ENCODE results near the gene LRIG2. TPM values are rescaled to one million over a fixed set of nuclear protein-coding genes. Genes with fewer than 3 reads are reported as not detected.

The LRIG2 gene
- total RNA-seq, 1 experiment from 2014 or later: 13.5 TPM

DNA sequence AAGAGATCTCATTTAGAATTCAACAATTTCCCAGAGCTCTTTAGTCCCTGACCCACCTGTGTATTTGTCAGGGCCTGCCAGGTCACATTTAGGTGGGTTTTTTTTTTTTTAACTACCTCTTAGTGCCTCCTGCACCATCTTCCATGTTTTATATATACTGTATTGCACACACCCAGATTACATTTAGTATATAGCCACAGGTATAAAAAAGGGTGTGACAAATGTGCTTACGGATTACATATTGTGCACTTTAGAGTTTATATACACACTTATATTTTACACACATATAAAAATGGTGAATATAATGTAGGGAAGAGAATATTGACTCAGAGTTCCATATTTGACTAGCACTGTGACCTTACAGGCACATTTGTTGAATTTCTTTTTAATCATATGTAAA, 17.4 kb upstream of the LRIG2 start:
- H3K9ac ChIP-seq (ENCODE audit: low read length): no peak overlapping the region
- H3K4me3 ChIP-seq (replicated peaks in 1 of 2; ENCODE audit: low read depth in 1 of 2, low read length in 2 of 2): no peak overlapping the region
- H3K9me3 ChIP-seq (ENCODE audit: control insufficient read depth in 1 of 2, insufficient read depth in 1 of 2, low read depth in 1 of 2, low read length in 2 of 2): no peaks in the 10 kb centered on the region
- ATAC-seq (no peak), DNase-seq (ENCODE audit: low read depth, low spot score) (no peak)
- ChIA-PET RAD21 (ENCODE audit: low non-redundant PET in 1 of 2, low total read pairs in 2 of 2, uncharacterized antibody in 2 of 2, unreplicated experiment in 2 of 2) (no interaction called here), POLR2A (no interaction called here), CTCF (interaction anchor here (7.9 kb wide), 1 partner anchor 17 kb away, joined by 47 read pairs; the partner anchor contains the start of gene LRIG2)
- no peaks in the 10 kb centered on the region for H3K4me1 ChIP-seq (ENCODE audit: control insufficient read depth in 1 of 2, insufficient read depth in 2 of 2, low read length in 2 of 2)
- no peaks in the 10 kb centered on the region for H4K20me1 ChIP-seq (ENCODE audit: insufficient read depth)
- intact Hi-C loops (cut with micrococcal nuclease): no loop called here
- no peak overlapping the region for H2AFZ ChIP-seq (ENCODE audit: low read depth, low read length, poor library complexity, severe bottlenecking)
- no peak overlapping the region for H3K27ac ChIP-seq (ENCODE audit: low read depth, low read length)
- no peak overlapping the region for H3K4me2 ChIP-seq (ENCODE audit: low read length)
- no peaks in the 10 kb centered on the region for H3K36me3 ChIP-seq (ENCODE audit: control insufficient read depth in 1 of 2, insufficient read depth in 2 of 2, low read length in 2 of 2)
- no TSS peak for BruUV-seq (replicated peaks)
- TF ChIP-seq EGR1 (IDR thresholded peaks at IDR 0.05; ENCODE audit: low read depth) (no peak), CBX3 (IDR thresholded peaks at IDR 0.05; ENCODE audit: low read depth) (no peak)
- H3K9me2 ChIP-seq (ENCODE audit: insufficient read depth): no peaks in the 10 kb centered on the region
- H3K27me3 ChIP-seq (ENCODE audit: insufficient read depth, low read length): no peaks in the 10 kb centered on the region
- no peaks in the 10 kb centered on the region for H3K79me2 ChIP-seq (ENCODE audit: insufficient read depth, low read length)

DNA sequence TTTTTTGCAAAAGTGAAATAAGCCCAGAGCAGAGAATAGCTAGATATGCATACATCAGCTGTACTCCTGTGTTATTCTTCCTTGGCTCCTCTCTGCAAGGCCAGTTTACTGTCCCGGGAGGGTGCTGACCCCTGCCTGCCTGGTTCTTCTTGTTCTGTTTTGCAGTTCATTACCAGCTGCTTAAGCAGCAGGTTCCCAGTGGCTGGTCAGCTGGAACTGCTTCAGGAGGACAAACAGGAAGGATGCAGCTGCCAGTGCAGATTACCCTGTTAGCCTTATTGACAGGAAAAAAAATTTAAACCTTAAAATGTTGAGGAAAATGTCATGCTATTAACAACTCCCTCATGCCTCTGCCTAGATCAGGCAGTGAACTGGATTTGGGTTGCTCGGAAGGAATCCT, 16.0 kb upstream of the LRIG2 start:
- no peaks in the 10 kb centered on the region for H3K27me3 ChIP-seq (ENCODE audit: insufficient read depth, low read length)
- ChIA-PET POLR2A (interaction anchor here (0.8 kb wide), 1 partner anchor 152 kb away, joined by 4 read pairs; no protein-coding TSS in a partner anchor), RAD21 (ENCODE audit: low non-redundant PET in 1 of 2, low total read pairs in 2 of 2, uncharacterized antibody in 2 of 2, unreplicated experiment in 2 of 2) (no interaction called here), CTCF (interaction anchor here (1.3 to 7.9 kb wide), 2 partner anchors 14 to 16 kb away, joined by 8 to 47 read pairs; partner anchors contain the start of gene LRIG2)
- H4K20me1 ChIP-seq (ENCODE audit: insufficient read depth): no peaks in the 10 kb centered on the region
- TF ChIP-seq TCF7L2 (IDR thresholded peaks at IDR 0.05; ENCODE audit: borderline replicate concordance, extremely low read depth, insufficient read depth, insufficient read length): no peak
- TF ChIP-seq FOSL1 (IDR thresholded peaks at IDR 0.05; ENCODE audit: low read depth): no peak
- TF ChIP-seq CEBPB (IDR thresholded peaks at IDR 0.05; ENCODE audit: low read depth): no peak
- TF ChIP-seq ZNF274 (IDR thresholded peaks at IDR 0.05; ENCODE audit: low read depth, low read length): no peak
- no peak for TF ChIP-seq YY1 (IDR thresholded peaks at IDR 0.05; ENCODE audit: extremely low read depth, insufficient replicate concordance, low read depth, low read length)
- TF ChIP-seq, protein P1, sequence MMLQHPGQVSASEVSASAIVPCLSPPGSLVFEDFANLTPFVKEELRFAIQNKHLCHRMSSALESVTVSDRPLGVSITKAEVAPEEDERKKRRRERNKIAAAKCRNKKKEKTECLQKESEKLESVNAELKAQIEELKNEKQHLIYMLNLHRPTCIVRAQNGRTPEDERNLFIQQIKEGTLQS (IDR thresholded peaks at IDR 0.05): no peak
- no peak for TF ChIP-seq ZFX (IDR thresholded peaks at IDR 0.05)
- no peak for TF ChIP-seq RAD21 (IDR thresholded peaks at IDR 0.05; ENCODE audit: low read depth)
- TF ChIP-seq EZH2 (IDR thresholded peaks at IDR 0.05): no peak
- TF ChIP-seq, protein P2, sequence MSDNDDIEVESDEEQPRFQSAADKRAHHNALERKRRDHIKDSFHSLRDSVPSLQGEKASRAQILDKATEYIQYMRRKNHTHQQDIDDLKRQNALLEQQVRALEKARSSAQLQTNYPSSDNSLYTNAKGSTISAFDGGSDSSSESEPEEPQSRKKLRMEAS (IDR thresholded peaks at IDR 0.05): no peak
- no peak for TF ChIP-seq SIN3A (IDR thresholded peaks at IDR 0.05; ENCODE audit: low read depth)
- TF ChIP-seq SP1 (IDR thresholded peaks at IDR 0.05; ENCODE audit: low read depth): no peak
- TF ChIP-seq EZH2phosphoT487 (IDR thresholded peaks at IDR 0.05; ENCODE audit: borderline replicate concordance): no peak
- no peak for TF ChIP-seq POLR2AphosphoS5 (IDR thresholded peaks at IDR 0.05; ENCODE audit: low read depth, low read length)
- no peak overlapping the region for H3K4me3 ChIP-seq (replicated peaks in 1 of 2; ENCODE audit: low read depth in 1 of 2, low read length in 2 of 2)
- H3K4me1 ChIP-seq (ENCODE audit: control insufficient read depth in 1 of 2, insufficient read depth in 2 of 2, low read length in 2 of 2): no peaks in the 10 kb centered on the region
- DNase-seq (ENCODE audit: low read depth, low spot score) (no peak), ATAC-seq (no peak)
- H3K9me3 ChIP-seq (ENCODE audit: control insufficient read depth in 1 of 2, insufficient read depth in 1 of 2, low read depth in 1 of 2, low read length in 2 of 2): no peaks in the 10 kb centered on the region
- no peak overlapping the region for H3K9ac ChIP-seq (ENCODE audit: low read length)
- no peaks in the 10 kb centered on the region for H3K9me2 ChIP-seq (ENCODE audit: insufficient read depth)
- H3K27ac ChIP-seq (ENCODE audit: low read depth, low read length): no peak overlapping the region
- no peak overlapping the region for H2AFZ ChIP-seq (ENCODE audit: low read depth, low read length, poor library complexity, severe bottlenecking)
- intact Hi-C loops (cut with micrococcal nuclease): no loop called here
- H3K36me3 ChIP-seq (ENCODE audit: control insufficient read depth in 1 of 2, insufficient read depth in 2 of 2, low read length in 2 of 2): no peaks in the 10 kb centered on the region
- H3K79me2 ChIP-seq (ENCODE audit: insufficient read depth, low read length): no peaks in the 10 kb centered on the region
- no peak overlapping the region for H3K4me2 ChIP-seq (ENCODE audit: low read length)
- BruUV-seq (replicated peaks): no TSS peak
